K562 (cell line): Measurements from ENCODE around the gene MDM4. TPM values are rescaled to one million over a fixed set of nuclear protein-coding genes. Genes with fewer than 3 reads are reported as not detected.
A peak's percentile ranks its signal among the peaks of the same experiment; 100 is the strongest.

Experiments
- ATAC-seq: fragments of 200-7000 bp; cut with Tn5 transposase; 3 replicates; pipeline ENCODE4 v1.9.1; 2020; ENCODE audit warnings: moderate library complexity
- BruUV-seq: library from RNA; stranded (reverse); fragments of 400-500 nt; replicated peaks from 2 replicates; lab custom pipeline; 2021; lab: Mats Ljungman, UMichigan
- CTCF ChIA-PET: fragments of 300-600 bp; formaldehyde crosslinking; extraction: SDS; loops from one replicate; lab custom pipeline; 2021; ENCODE audit warnings: low intra/inter-chr PET ratio; lab: Yijun Ruan, JAX
- POLR2A ChIA-PET: fragments of 300-600, 350-650 bp; sonication (Branson Sonifier 250); formaldehyde crosslinking; extraction: SDS; loops from one replicate; lab custom pipeline; 2021; ENCODE audit warnings: antibody characterized with exemption, inconsistent platforms; lab: Yijun Ruan, JAX
- DNase-seq, 4 experiments: peaks; one replicate each; pipeline versions ENCODE4 v3.0.0 to v3.0.0-alpha.2; 2011 to 2018; ENCODE audit warnings: low spot score in 3 of 4, mixed read lengths in 3 of 4; ENCODE audit errors: extremely low read depth in 1 of 4
- FAIRE-seq: peaks from 2 replicates; lab custom pipeline; 2011; peaks lifted over from hg19 to GRCh38; lab: Jason Lieb, UNC
- H2AFZ ChIP-seq: 2 replicates; pipeline ENCODE4 v1.6.0; 2011; ENCODE audit warnings: low read depth, low read length, control low read depth, inconsistent platforms
- H3K27ac ChIP-seq: fragments of 200-600 bp; 3 replicates; pipeline ENCODE4 v1.8.0; 2011; ENCODE audit warnings: low read depth, mild to moderate bottlenecking, control low read depth, inconsistent platforms, low read length, moderate library complexity, mixed read lengths; ENCODE audit errors: extremely low read depth
- H3K27me3 ChIP-seq, 2 experiments: fragments of 300-600 bp in 1 of 2; 2 replicates in 1 of 2; 3 replicates in 1 of 2; pipeline versions ENCODE4 v1.6.0 to v1.8.0; 2011; ENCODE audit warnings: inconsistent platforms in 2 of 2, low read length in 2 of 2, mild to moderate bottlenecking in 1 of 2, mixed read lengths in 1 of 2, moderate library complexity in 1 of 2; ENCODE audit not compliant: control insufficient read depth in 2 of 2, insufficient read depth in 2 of 2
- H3K36me3 ChIP-seq: fragments of 300-600 bp; 3 replicates; pipeline ENCODE4 v1.8.0; 2011; ENCODE audit warnings: mild to moderate bottlenecking, low read length, inconsistent platforms; ENCODE audit not compliant: control insufficient read depth, insufficient read depth
- H3K4me1 ChIP-seq, 2 experiments: fragments of 200-600 bp in 1 of 2; replicated peaks in 1 of 2; 2 replicates in 1 of 2; 3 replicates in 1 of 2; pipeline versions ENCODE4 v1.5.1 to v1.8.0; 2011; ENCODE audit warnings: inconsistent platforms in 2 of 2, low read length in 2 of 2, mild to moderate bottlenecking in 1 of 2, mixed read lengths in 1 of 2, moderate library complexity in 1 of 2; ENCODE audit not compliant: control insufficient read depth in 2 of 2, insufficient read depth in 2 of 2
- H3K4me2 ChIP-seq: 2 replicates; pipeline ENCODE4 v1.6.1; 2011; ENCODE audit warnings: low read length, control low read depth, inconsistent platforms, mixed read lengths; ENCODE audit not compliant: insufficient read depth
- H3K4me3 ChIP-seq: fragments of 200-600 bp; sonication (generic), shearing (Covaris generic); 2 replicates; pipeline ENCODE4 v1.5.1; 2016; ENCODE audit warnings: control low read depth, inconsistent platforms
- H3K79me2 ChIP-seq: fragments of 200-600 bp; 3 replicates; pipeline ENCODE4 v1.8.0; 2011; ENCODE audit warnings: low read length, inconsistent platforms; ENCODE audit not compliant: control insufficient read depth, insufficient read depth
- H3K9ac ChIP-seq, 2 experiments: 2 replicates each; pipeline versions ENCODE4 v1.6.0 to v1.6.1; 2011; ENCODE audit warnings: low read depth in 2 of 2, low read length in 2 of 2, control low read depth in 1 of 2, inconsistent platforms in 1 of 2, mild to moderate bottlenecking in 1 of 2, mixed read lengths in 1 of 2; ENCODE audit not compliant: insufficient read depth in 1 of 2
- H3K9me1 ChIP-seq: one replicate; pipeline ENCODE4 v1.6.0; 2011; ENCODE audit warnings: inconsistent platforms, mild to moderate bottlenecking, low read length, moderate library complexity; ENCODE audit not compliant: control insufficient read depth, insufficient read depth
- H3K9me3 ChIP-seq: replicated peaks from 2 replicates; pipeline ENCODE4 v1.5.1; 2011; ENCODE audit warnings: low read depth, low read length, inconsistent platforms; ENCODE audit not compliant: control insufficient read depth, insufficient read depth
- H4K20me1 ChIP-seq: replicated peaks from 2 replicates; pipeline ENCODE4 v1.6.1; 2011; ENCODE audit warnings: low read length, inconsistent platforms, mixed read lengths; ENCODE audit not compliant: control insufficient read depth, insufficient read depth
- FIP1L1 ChIP-seq: fragments of 200-400 bp; formaldehyde crosslinking; IDR thresholded peaks from 2 replicates; pipeline ENCODE4 v1.6.1; 2018; ENCODE audit warnings: mild to moderate bottlenecking, low read depth, low read length; ENCODE audit not compliant: poor library complexity, severe bottlenecking
- MCM3 ChIP-seq: fragments of 450-650 bp; IDR thresholded peaks from 2 replicates; pipeline ENCODE4 v1.6.1; 2016
- MTA1 ChIP-seq: fragments of 450-650 bp; IDR thresholded peaks from 2 replicates; pipeline ENCODE4 v1.6.1; 2017; ENCODE audit warnings: borderline replicate concordance
- POLR3A ChIP-seq: IDR thresholded peaks from 2 replicates; pipeline ENCODE4 v1.6.1; 2011; ENCODE audit warnings: borderline replicate concordance, mild to moderate bottlenecking, moderate library complexity; ENCODE audit not compliant: insufficient read length, insufficient read depth; ENCODE audit errors: extremely low read depth
- ZNF140 ChIP-seq: fragments of 250-450 bp; sonication (Bioruptor Pico); IDR thresholded peaks from 2 replicates; pipeline ENCODE4 v1.8.0; 2021; ENCODE audit warnings: moderate library complexity, mild to moderate bottlenecking, inconsistent platforms
- ZNF165 ChIP-seq: fragments of 250-450 bp; sonication (Bioruptor Pico); IDR thresholded peaks from 2 replicates; pipeline ENCODE4 v1.4.0; 2020; ENCODE audit warnings: borderline replicate concordance
- ZNF316 ChIP-seq: fragments of 450-650 bp; IDR thresholded peaks from 2 replicates; pipeline ENCODE4 v1.6.1; 2016
- ZNF644 ChIP-seq: fragments of 200-800 bp; sonication (Bioruptor generic); IDR thresholded peaks from 2 replicates; pipeline ENCODE4 v1.6.1; 2016; ENCODE audit warnings: low read depth, missing genetic modification characterization, missing compliant biosample characterization
- WGBS: fragments of 100-300 bp; shearing (Covaris generic); methylation state at CpG from one replicate; pipeline ENCODE4 v1.1.6; 2016; ENCODE audit warnings: low coverage, mixed read lengths; ENCODE audit not compliant: insufficient coverage; ENCODE audit errors: missing lambda C conversion rate; 5-methylcytosine and 5-hydroxymethylcytosine counted together
- in situ Hi-C: fragments of 300-500 bp; cut with MboI; formaldehyde crosslinking; loops from 4 replicates; pipeline ENCODE4 v1.15.0; 2018; ENCODE audit warnings: inconsistent platforms, mixed read lengths
- intact Hi-C: fragments of 100-400 bp; cut with micrococcal nuclease; formaldehyde crosslinking; loops from 2 replicates; pipeline ENCODE4 v1.14.2; 2022
- polyA plus RNA-seq, 8 experiments: library from polyadenylated mRNA; depleted of rRNA in 4 of 8; stranded (reverse) in 5 of 8; unstranded in 3 of 8; fragments of >200 nt; fragmentation: Nextera tagmentation in 2 of 8; fragmentation: Illumina TruSeq in 1 of 8; extraction: Ambion mirVana in 2 of 8; extraction: Trizol in 1 of 8; gene quantifications; 2 replicates each; pipeline versions ENCODE4 v1.2.1 to v1.2.3, GENCODE V29; 2011 to 2014; ENCODE audit warnings: inconsistent platforms in 1 of 8, missing spikeins in 1 of 8
- total RNA-seq, 7 experiments: library from RNA; depleted of rRNA in 6 of 7; stranded (reverse); fragments of >200 nt in 6 of 7; fragmentation: Illumina TruSeq in 2 of 7; extraction: Trizol in 2 of 7; gene quantifications; 2 replicates each; pipeline versions ENCODE4 v1.2.1 to v1.2.3, GENCODE V29; 2011 to 2021; ENCODE audit warnings: low replicate concordance in 1 of 7
- TF ChIP-seq, protein P1 (sequence below): sonication (generic); formaldehyde crosslinking; IDR thresholded peaks from 2 replicates; pipeline ENCODE4 v1.8.1; 2023; ENCODE audit warnings: mild to moderate bottlenecking, missing genetic modification reagents
- TF ChIP-seq, protein P2 (sequence below), 3 experiments: IDR thresholded peaks in 2 of 3; conservative IDR thresholded peaks in 1 of 3; 2 replicates each; pipeline ENCODE4 v1.5.1; 2011 to 2012; ENCODE audit warnings: low read length in 3 of 3, mild to moderate bottlenecking in 3 of 3, control low read depth in 2 of 3, improper control_type of control experiment in 1 of 3, inconsistent platforms in 1 of 3, low read depth in 1 of 3, mixed read lengths in 1 of 3, moderate library complexity in 1 of 3; ENCODE audit not compliant: insufficient read depth in 2 of 3
- TF ChIP-seq, protein P3 (sequence below): fragments of 450-650 bp; IDR thresholded peaks from 2 replicates; pipeline ENCODE4 v1.6.1; 2016; ENCODE audit warnings: missing biosample characterization, missing genetic modification characterization

MDM4 gene
- total and polyA plus RNA-seq, 9 of the 15 experiments (the other 6 are each of a cell fraction or from before 2014, with no cell fraction given): 3.3 to 61.7 (median 21.2) TPM

DNA sequence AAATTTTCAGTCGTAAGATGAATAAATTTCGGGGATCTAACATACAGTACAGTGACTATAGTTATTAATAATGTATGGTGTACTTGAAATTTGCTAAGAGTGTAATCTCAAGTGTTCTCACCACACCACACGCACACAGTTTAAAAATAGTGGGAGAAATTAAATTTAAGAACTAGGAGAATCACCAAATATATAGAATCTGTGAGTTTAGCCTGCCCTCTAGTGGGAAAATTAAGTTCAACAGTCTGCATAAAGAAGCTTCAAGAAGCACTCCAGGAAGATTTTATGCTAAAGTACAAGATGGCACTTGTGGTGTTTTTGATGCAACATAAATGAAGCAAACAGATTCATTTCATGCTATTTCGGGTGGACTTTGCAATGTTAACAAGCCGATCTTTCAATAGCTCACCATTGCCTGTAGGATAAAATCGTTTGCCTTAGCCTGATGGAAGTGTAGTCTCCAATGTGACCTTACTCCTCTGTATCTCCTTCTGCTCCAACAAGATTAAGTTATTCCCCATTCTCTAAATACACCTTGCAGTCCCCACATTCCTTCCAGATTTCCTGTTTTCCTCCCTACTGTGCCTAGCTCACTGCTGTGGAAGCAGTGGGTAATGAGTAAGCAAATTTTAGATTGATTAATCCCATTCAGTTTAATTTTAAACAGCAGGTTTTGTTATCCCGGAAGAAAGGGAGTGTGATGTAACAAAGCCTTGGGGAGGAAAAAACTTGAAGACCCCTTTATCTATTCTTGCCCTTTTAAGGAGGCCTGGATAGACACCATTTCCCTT is 12.9 kb upstream of the MDM4 start (continued):
- TF ChIP-seq ZNF316 (peak; percentile 51), MCM3 (no peak), ZNF165 (CRISPR knock-in tag) (no peak)
- TF ChIP-seq, all 486 proteins: peak for 24

DNA sequence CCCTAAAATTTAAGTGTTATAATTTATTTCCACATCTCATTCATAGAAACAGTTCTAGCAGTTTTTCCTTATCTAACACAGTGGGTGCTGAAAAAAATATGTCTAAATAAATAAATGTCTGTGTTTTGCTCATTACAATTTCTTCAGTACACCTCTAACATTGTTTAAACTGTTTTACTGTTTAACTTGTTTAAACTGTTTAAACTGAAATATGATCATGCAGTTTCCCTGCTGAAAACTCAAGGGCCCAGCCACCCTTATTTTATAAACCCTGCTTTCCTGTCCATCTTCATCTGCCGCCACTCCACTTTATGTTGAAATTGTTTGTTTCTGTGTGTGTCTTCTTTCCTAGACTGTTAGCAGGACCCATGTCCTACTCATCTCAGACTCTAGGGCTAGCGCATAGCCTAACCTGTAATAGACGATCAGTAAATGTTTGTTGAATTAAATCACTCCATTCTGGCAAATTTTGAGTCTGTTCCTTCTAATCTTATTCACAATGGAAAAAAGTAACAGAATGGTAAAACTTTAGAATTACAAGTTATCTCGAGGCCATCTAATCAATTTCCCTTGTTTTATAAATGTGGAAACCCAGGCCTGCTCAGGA is 12.2 kb upstream of the MDM4 start:
- ATAC-seq: no peak
- H3K27ac ChIP-seq: no peak overlapping the region
- H3K4me2 ChIP-seq: no peak overlapping the region
- no peak overlapping the region for H3K9ac ChIP-seq
- in situ Hi-C loops: loop anchor here (5.0 to 10.0 kb wide), 2 partner anchors 57 to 329 kb away; no protein-coding TSS in a partner anchor
- no TSS peak for BruUV-seq
- H3K4me3 ChIP-seq: no peak overlapping the region
- CTCF ChIA-PET: interaction anchor here (1.5 to 3.7 kb wide), 8 partner anchors 23 to 342 kb away, joined by 4 to 29 read pairs (median 10); no protein-coding TSS in a partner anchor
- H3K79me2 ChIP-seq: no peaks in the 10 kb centered on the region
- peaks cover 0 to 3% of the 10 kb centered on the region in 2 experiments; a peak in 2 of 5 replicates for H3K4me1 ChIP-seq
- DNase-seq: no peak
- H4K20me1 ChIP-seq: no peaks in the 10 kb centered on the region
- 70% methylated on average over 4 of the region's 4 CpGs for WGBS
- no peak for FAIRE-seq
- H3K9me1 ChIP-seq: no peaks in the 10 kb centered on the region
- POLR2A ChIA-PET: interaction anchor here (0.6 to 1.0 kb wide), 2 partner anchors 94 to 107 kb away, joined by 3 read pairs; no protein-coding TSS in a partner anchor
- TF ChIP-seq, protein P1, sequence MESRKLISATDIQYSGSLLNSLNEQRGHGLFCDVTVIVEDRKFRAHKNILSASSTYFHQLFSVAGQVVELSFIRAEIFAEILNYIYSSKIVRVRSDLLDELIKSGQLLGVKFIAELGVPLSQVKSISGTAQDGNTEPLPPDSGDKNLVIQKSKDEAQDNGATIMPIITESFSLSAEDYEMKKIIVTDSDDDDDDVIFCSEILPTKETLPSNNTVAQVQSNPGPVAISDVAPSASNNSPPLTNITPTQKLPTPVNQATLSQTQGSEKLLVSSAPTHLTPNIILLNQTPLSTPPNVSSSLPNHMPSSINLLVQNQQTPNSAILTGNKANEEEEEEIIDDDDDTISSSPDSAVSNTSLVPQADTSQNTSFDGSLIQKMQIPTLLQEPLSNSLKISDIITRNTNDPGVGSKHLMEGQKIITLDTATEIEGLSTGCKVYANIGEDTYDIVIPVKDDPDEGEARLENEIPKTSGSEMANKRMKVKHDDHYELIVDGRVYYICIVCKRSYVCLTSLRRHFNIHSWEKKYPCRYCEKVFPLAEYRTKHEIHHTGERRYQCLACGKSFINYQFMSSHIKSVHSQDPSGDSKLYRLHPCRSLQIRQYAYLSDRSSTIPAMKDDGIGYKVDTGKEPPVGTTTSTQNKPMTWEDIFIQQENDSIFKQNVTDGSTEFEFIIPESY (CRISPR knock-in tag): peak; percentile 98
- TF ChIP-seq, protein P2, sequence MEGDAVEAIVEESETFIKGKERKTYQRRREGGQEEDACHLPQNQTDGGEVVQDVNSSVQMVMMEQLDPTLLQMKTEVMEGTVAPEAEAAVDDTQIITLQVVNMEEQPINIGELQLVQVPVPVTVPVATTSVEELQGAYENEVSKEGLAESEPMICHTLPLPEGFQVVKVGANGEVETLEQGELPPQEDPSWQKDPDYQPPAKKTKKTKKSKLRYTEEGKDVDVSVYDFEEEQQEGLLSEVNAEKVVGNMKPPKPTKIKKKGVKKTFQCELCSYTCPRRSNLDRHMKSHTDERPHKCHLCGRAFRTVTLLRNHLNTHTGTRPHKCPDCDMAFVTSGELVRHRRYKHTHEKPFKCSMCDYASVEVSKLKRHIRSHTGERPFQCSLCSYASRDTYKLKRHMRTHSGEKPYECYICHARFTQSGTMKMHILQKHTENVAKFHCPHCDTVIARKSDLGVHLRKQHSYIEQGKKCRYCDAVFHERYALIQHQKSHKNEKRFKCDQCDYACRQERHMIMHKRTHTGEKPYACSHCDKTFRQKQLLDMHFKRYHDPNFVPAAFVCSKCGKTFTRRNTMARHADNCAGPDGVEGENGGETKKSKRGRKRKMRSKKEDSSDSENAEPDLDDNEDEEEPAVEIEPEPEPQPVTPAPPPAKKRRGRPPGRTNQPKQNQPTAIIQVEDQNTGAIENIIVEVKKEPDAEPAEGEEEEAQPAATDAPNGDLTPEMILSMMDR (IDR thresholded peaks at IDR 0.05 in 2 of 3, conservative IDR thresholded peaks at IDR 0.05 in 1 of 3; ENCODE audit: insufficient read depth in 2 of 3, low read depth in 1 of 3, low read length in 3 of 3): 0 out of 6 replicates have a peak, but pooled peaks of 1 of the 3 experiments have one; percentile 11
- TF ChIP-seq ZNF644: no peak
- no peak for TF ChIP-seq ZNF140 (CRISPR knock-in tag)
- TF ChIP-seq FIP1L1: no peak
- no peak for TF ChIP-seq MTA1
- TF ChIP-seq, protein P3, sequence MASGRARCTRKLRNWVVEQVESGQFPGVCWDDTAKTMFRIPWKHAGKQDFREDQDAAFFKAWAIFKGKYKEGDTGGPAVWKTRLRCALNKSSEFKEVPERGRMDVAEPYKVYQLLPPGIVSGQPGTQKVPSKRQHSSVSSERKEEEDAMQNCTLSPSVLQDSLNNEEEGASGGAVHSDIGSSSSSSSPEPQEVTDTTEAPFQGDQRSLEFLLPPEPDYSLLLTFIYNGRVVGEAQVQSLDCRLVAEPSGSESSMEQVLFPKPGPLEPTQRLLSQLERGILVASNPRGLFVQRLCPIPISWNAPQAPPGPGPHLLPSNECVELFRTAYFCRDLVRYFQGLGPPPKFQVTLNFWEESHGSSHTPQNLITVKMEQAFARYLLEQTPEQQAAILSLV: no peak
- no peak for TF ChIP-seq POLR3A
- H3K27me3 ChIP-seq: no peaks in the 10 kb centered on the region
- peaks cover 2% of the 10 kb centered on the region; the same call in 1 of the 2 replicates for H3K9me3 ChIP-seq
- no peaks in the 10 kb centered on the region for H3K36me3 ChIP-seq
- intact Hi-C loops: loop anchor here (1.0 to 10.0 kb wide), 7 partner anchors 58 to 639 kb away; partner anchors contain the start of gene SNRPE
- H2AFZ ChIP-seq: no peak overlapping the region
